D721Med (cell line): ENCODE data around the gene B4GALNT1.

Experiments used
- DNase-seq: peaks from one replicate; pipeline ENCODE4 v3.0.0; 2011; ENCODE audit warnings: low spot score; ENCODE audit not compliant: insufficient read length
- FAIRE-seq: peaks from 2 replicates; lab custom pipeline; 2011; peaks lifted over from hg19 to GRCh38; lab: Jason Lieb, UNC
- CTCF ChIP-seq: IDR thresholded peaks from 2 replicates; pipeline ENCODE4 v1.5.1; 2012; ENCODE audit warnings: mild to moderate bottlenecking, control low read depth; ENCODE audit not compliant: insufficient read depth; ENCODE audit errors: missing control alignments

Gene B4GALNT1

GRCh38 chr12:57611108-57611826, 21.7 kb downstream of the B4GALNT1 start, which contains the start of gene ARHGEF25:
Gene ARHGEF25 (plus strand): TSS chr12:57611435. CDS start chr12:57611895, 460 bp downstream.
- peak; percentile 79 for DNase-seq
- FAIRE-seq: no peak
- TF ChIP-seq CTCF: no peak

GRCh38 chr12:57610554-57611107, 22.4 kb downstream of the B4GALNT1 start:
- no peak for DNase-seq
- no peak for FAIRE-seq
- TF ChIP-seq CTCF: no peak

- FAIRE-seq (no peak), DNase-seq (no peak)
- TF ChIP-seq CTCF: no peak
Measured at GRCh38 chr12:57609781-57610553, 23.0 kb downstream of the B4GALNT1 start.

- FAIRE-seq: no peak
- DNase-seq: no peak
- TF ChIP-seq CTCF: no peak
Measured at GRCh38 chr12:57609101-57609780, 23.8 kb downstream of the B4GALNT1 start.

GRCh38 chr12:57607958-57608663, 24.9 kb downstream of the B4GALNT1 start:
- TF ChIP-seq CTCF: no peak
- FAIRE-seq (no peak), DNase-seq (no peak)

- TF ChIP-seq CTCF: no peak
- DNase-seq: no peak
- FAIRE-seq: no peak
Measured at GRCh38 chr12:57606821-57607220, 26.2 kb downstream of the B4GALNT1 start.
